Stomach (tissue), 4 donors: Measurements from ENCODE around the gene IVD.

Experiments used
- CTCF ChIP-seq, 7 experiments: fragments of 450-650 bp in 4 of 7; fragments of 200-600 bp in 3 of 7; sonication (generic) in 3 of 7; IDR thresholded peaks; one replicate each; pipeline ENCODE4 v1.5.1; 2016 to 2019; ENCODE audit warnings: antibody characterized with exemption in 7 of 7, control low read depth in 2 of 7, mild to moderate bottlenecking in 1 of 7
- POLR2A ChIP-seq, 4 donors: fragments of 450-650 bp; IDR thresholded peaks; one replicate each; pipeline ENCODE4 v1.6.1; 2016; ENCODE audit warnings: antibody characterized with exemption in 4 of 4, control low read depth in 2 of 4, mild to moderate bottlenecking in 1 of 4, moderate library complexity in 1 of 4
- POLR2AphosphoS5 ChIP-seq, 3 donors: sonication (generic); formaldehyde crosslinking; IDR thresholded peaks; one replicate each; pipeline ENCODE4 v1.6.1; 2016; ENCODE audit warnings: antibody characterized with exemption in 3 of 3

GRCh38 chr15:40397688-40398412 lies 7.7 kb upstream of the IVD start:
- no peak for TF ChIP-seq CTCF (IDR thresholded peaks at IDR 0.05)
- TF ChIP-seq POLR2AphosphoS5 (IDR thresholded peaks at IDR 0.05): no peak
- no peak for TF ChIP-seq POLR2A (IDR thresholded peaks at IDR 0.05)
